OCI-LY7 (cell line): ENCODE measurements around the gene DRGX.

Source experiments
- CTCF ChIP-seq: fragments of 200-600 bp; sonication (generic); conservative IDR thresholded peaks from 2 replicates; pipeline ENCODE4 v1.5.1; 2014; ENCODE audit warnings: mild to moderate bottlenecking, antibody characterized with exemption, low read length, moderate library complexity, mixed read lengths
- EZH2phosphoT487 ChIP-seq: fragments of 200-600 bp; sonication (generic); IDR thresholded peaks from 2 replicates; pipeline ENCODE4 v1.6.1; 2018; ENCODE audit warnings: low read depth, borderline replicate concordance, mild to moderate bottlenecking, mixed run types, antibody characterized with exemption, low read length, moderate library complexity, mixed read lengths

DNA sequence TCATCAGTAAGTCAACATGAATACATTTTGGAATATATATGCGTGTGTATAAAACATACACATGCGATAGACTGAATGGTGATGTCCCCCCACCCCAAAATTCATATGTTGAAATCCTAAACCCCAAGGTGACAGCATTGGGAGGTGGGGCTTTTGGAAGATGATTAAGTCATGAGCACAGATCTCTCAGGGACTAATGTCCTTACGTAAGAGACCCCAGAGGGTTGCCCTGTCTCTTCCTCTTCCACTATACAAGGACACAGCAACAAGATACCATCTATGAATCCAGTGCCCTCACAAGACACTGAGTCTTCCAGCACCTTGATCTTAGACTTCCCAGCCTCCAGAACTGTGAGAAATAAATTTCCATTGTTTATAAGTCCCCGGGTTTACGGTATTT lies 22.5 kb downstream of the DRGX start:
- TF ChIP-seq CTCF (no peak), EZH2phosphoT487 (no peak)
